ENCODE measurements around the gene GPR33. TPM values are rescaled to one million over a fixed set of nuclear protein-coding genes. Genes with fewer than 3 reads are reported as not detected.

The GPR33 gene
- not detected in 2 replicates for polyA plus RNA-seq (2012; rRNA removed)
- not detected in 2 replicates for polyA plus RNA-seq (2012; cell fraction: cytosol; rRNA removed)
- polyA plus RNA-seq (2012; cell fraction: nucleus; rRNA removed) = not detected in 2 replicates

DNA sequence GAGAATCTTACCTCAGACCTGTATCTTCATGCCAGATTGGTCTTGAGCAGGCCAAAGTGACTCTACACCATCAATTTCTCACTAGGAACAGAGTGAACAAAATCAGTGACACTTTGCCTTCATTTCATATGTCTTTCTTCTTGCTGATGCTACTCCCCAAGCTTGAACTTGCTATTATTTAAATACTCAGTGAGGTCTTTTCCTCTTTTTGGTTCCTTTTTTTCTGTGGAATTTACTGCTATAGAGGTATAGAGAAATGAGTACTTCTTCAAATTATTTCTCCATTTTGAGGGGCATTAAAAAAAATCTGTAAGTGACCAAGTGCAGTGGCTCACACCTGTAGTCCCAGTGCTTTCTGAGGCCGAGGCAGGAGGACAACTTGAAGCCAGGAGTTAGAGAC, at the start of gene GPR33:
GPR33 (minus strand) TSS at position 154 of the 400 bp plus-strand sequence. CDS start 4,074 bp downstream, outside the sequence.
- no peaks in the 10 kb centered on the region for H3F3A ChIP-seq (replicated peaks; ENCODE audit: insufficient read depth)
- no peaks in the 10 kb centered on the region for H4K20me1 ChIP-seq (ENCODE audit: insufficient read depth)
- H3K27ac ChIP-seq (ENCODE audit: low read depth in 2 of 2, low read length in 1 of 2) = no peak within 1 kb of the TSS
- no peak within 1 kb of the TSS for H3K4me2 ChIP-seq
- ChIA-PET CTCF (no interaction called here), POLR2A (no interaction called here)
- no peaks in the 10 kb centered on the region for H3K79me2 ChIP-seq (ENCODE audit: insufficient read depth)
- no peak within 1 kb of the TSS; a peak in 1 of 4 replicates for H3K4me3 ChIP-seq (ENCODE audit: low read depth in 2 of 2, low read length in 1 of 2)
- no peaks in the 10 kb centered on the region for H3K4me1 ChIP-seq (ENCODE audit: control insufficient read depth in 1 of 2, insufficient read depth in 2 of 2, low read depth in 1 of 2, low read length in 1 of 2)
- no peaks in the 10 kb centered on the region for H3K9me3 ChIP-seq
- DNase-seq = no peak
- no peaks in the 10 kb centered on the region for H3K27me3 ChIP-seq (ENCODE audit: insufficient read depth)
- no peaks in the 10 kb centered on the region for H3K9me2 ChIP-seq
- no peak within 1 kb of the TSS for H2AFZ ChIP-seq (ENCODE audit: low read depth)
- no peaks in the 10 kb centered on the region for H3K36me3 ChIP-seq (replicated peaks in 1 of 2; ENCODE audit: control insufficient read depth in 1 of 2, insufficient read depth in 2 of 2, low read length in 1 of 2)
- H3K9ac ChIP-seq = no peak within 1 kb of the TSS
- TF ChIP-seq USF2 (IDR thresholded peaks at IDR 0.05; ENCODE audit: borderline replicate concordance, low read depth, low read length) (no peak), ELF1 (IDR thresholded peaks at IDR 0.05) (no peak), NFIC (IDR thresholded peaks at IDR 0.05; ENCODE audit: borderline replicate concordance) (no peak), EP300 (IDR thresholded peaks at IDR 0.05; ENCODE audit: borderline replicate concordance in 1 of 2, low read depth in 1 of 2, low read length in 1 of 2) (no peak), RXRA (IDR thresholded peaks at IDR 0.05; ENCODE audit: borderline replicate concordance, low read depth) (no peak), SIN3A (IDR thresholded peaks at IDR 0.05; ENCODE audit: borderline replicate concordance, low read depth, low read length) (no peak)
- TF ChIP-seq, protein P1, sequence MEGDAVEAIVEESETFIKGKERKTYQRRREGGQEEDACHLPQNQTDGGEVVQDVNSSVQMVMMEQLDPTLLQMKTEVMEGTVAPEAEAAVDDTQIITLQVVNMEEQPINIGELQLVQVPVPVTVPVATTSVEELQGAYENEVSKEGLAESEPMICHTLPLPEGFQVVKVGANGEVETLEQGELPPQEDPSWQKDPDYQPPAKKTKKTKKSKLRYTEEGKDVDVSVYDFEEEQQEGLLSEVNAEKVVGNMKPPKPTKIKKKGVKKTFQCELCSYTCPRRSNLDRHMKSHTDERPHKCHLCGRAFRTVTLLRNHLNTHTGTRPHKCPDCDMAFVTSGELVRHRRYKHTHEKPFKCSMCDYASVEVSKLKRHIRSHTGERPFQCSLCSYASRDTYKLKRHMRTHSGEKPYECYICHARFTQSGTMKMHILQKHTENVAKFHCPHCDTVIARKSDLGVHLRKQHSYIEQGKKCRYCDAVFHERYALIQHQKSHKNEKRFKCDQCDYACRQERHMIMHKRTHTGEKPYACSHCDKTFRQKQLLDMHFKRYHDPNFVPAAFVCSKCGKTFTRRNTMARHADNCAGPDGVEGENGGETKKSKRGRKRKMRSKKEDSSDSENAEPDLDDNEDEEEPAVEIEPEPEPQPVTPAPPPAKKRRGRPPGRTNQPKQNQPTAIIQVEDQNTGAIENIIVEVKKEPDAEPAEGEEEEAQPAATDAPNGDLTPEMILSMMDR (IDR thresholded peaks at IDR 0.05) = no peak
- 19% methylated on average over 1 of the region's 1 CpG for WGBS (ENCODE audit: low lambda C conversion rate)

- H3K9ac ChIP-seq = no peak overlapping the region
- no peak for DNase-seq
- no peak overlapping the region for H3K4me3 ChIP-seq (ENCODE audit: low read depth in 2 of 2, low read length in 1 of 2)
- H3K4me1 ChIP-seq (ENCODE audit: control insufficient read depth in 1 of 2, insufficient read depth in 2 of 2, low read depth in 1 of 2, low read length in 1 of 2) = no peaks in the 10 kb centered on the region
- TF ChIP-seq MEF2A (IDR thresholded peaks at IDR 0.05; ENCODE audit: borderline replicate concordance, low read depth) (no peak), NRF1 (IDR thresholded peaks at IDR 0.05; ENCODE audit: low read depth, low read length) (no peak), TCF12 (IDR thresholded peaks at IDR 0.05) (no peak), POLR2AphosphoS5 (IDR thresholded peaks at IDR 0.05; ENCODE audit: low read depth, low read length) (no peak), RAD21 (IDR thresholded peaks at IDR 0.05; ENCODE audit: low read length) (no peak), SIN3A (IDR thresholded peaks at IDR 0.05; ENCODE audit: borderline replicate concordance, low read depth, low read length) (no peak), FOXM1 (IDR thresholded peaks at IDR 0.05; ENCODE audit: low read depth) (no peak), EP300 (IDR thresholded peaks at IDR 0.05; ENCODE audit: borderline replicate concordance in 1 of 2, low read depth in 1 of 2, low read length in 1 of 2) (no peak)
- no peak overlapping the region for H3K27ac ChIP-seq (ENCODE audit: low read depth in 2 of 2, low read length in 1 of 2)
- H3K79me2 ChIP-seq (ENCODE audit: insufficient read depth) = no peaks in the 10 kb centered on the region
- no peak overlapping the region for H3K4me2 ChIP-seq
- no peak overlapping the region for H2AFZ ChIP-seq (ENCODE audit: low read depth)
- no peaks in the 10 kb centered on the region for H3K36me3 ChIP-seq (replicated peaks in 1 of 2; ENCODE audit: control insufficient read depth in 1 of 2, insufficient read depth in 2 of 2, low read length in 1 of 2)
- 57% methylated on average over 5 of the region's 5 CpGs for WGBS (ENCODE audit: low lambda C conversion rate)
- H3F3A ChIP-seq (replicated peaks; ENCODE audit: insufficient read depth) = no peaks in the 10 kb centered on the region
- H3K9me3 ChIP-seq = no peaks in the 10 kb centered on the region
- no peaks in the 10 kb centered on the region for H3K9me2 ChIP-seq
- ChIA-PET POLR2A (no interaction called here), CTCF (interaction anchor here (1.2 kb wide), 1 partner anchor 717 kb away, joined by 4 read pairs; no protein-coding TSS in a partner anchor)
- H4K20me1 ChIP-seq (ENCODE audit: insufficient read depth) = no peaks in the 10 kb centered on the region
- no peaks in the 10 kb centered on the region for H3K27me3 ChIP-seq (ENCODE audit: insufficient read depth)
These were observed 48.5 kb upstream of the GPR33 start for GRCh38 chr14:31536201-31536960.
